BE2C (cell line): Measurements from ENCODE around the gene PSG11.
"Not testable (repeated sequence)": the region's sequence is repeated elsewhere in the genome, so short reads cannot be mapped to it uniquely, and the experiment has no call there.

ENCODE experiments used
- DNase-seq: peaks from one replicate; pipeline ENCODE4 v3.0.0-alpha.2; 2020
- H3K27me3 ChIP-seq: fragments of 250-450 bp; sonication (Bioruptor Pico); 2 replicates; pipeline ENCODE4 v1.5.1; 2020; ENCODE audit warnings: mild to moderate bottlenecking
- H3K36me3 ChIP-seq: fragments of 250-450 bp; sonication (Bioruptor Pico); 2 replicates; pipeline ENCODE4 v1.5.1; 2020; ENCODE audit warnings: mild to moderate bottlenecking
- H3K4me1 ChIP-seq: fragments of 250-450 bp; sonication (Bioruptor Pico); 2 replicates; pipeline ENCODE4 v1.5.1; 2020
- H3K4me3 ChIP-seq: 2 replicates; pipeline ENCODE4 v1.5.1; 2011; ENCODE audit warnings: low read depth, low read length
- H3K9me3 ChIP-seq: fragments of 250-450 bp; sonication (Bioruptor Pico); 2 replicates; pipeline ENCODE4 v1.5.1; 2020
- CTCF ChIP-seq: IDR thresholded peaks from 2 replicates; pipeline ENCODE4 v1.5.1; 2012; ENCODE audit warnings: mild to moderate bottlenecking, low read depth, low read length

Gene PSG11

GRCh38 chr19:43019588-43019987, 6.7 kb downstream of the PSG11 start:
- not testable (repeated sequence) for H3K9me3 ChIP-seq, DNase-seq, H3K4me1 ChIP-seq, H3K36me3 ChIP-seq, H3K4me3 ChIP-seq, H3K27me3 ChIP-seq

- H3K4me1 ChIP-seq, H3K9me3 ChIP-seq, H3K36me3 ChIP-seq, H3K27me3 ChIP-seq, H3K4me3 ChIP-seq, DNase-seq: not testable (repeated sequence)
Observed at GRCh38 chr19:43005841-43006240, 20.4 kb downstream of the PSG11 start.

DNA sequence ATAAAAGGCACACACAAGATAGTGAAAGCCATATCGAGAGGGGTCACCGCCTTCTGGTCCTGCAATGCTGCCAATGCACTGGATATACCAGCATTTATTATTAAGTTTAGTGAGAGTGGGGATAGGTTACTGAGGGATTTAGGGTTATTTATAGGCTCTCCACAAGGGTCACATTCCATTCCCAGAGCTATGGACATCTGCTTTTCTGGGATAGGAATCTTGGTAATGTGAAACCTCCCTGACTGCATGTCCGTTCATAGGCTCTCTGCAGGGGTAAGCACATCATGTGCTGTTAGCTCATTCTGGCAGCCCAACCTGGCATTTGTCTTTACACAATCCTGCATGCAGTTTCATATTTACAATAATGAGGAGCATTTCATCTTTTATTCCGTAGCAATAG, 21.4 kb downstream of the PSG11 start:
- not testable (repeated sequence) for H3K9me3 ChIP-seq, DNase-seq, H3K36me3 ChIP-seq, H3K4me1 ChIP-seq, H3K27me3 ChIP-seq, H3K4me3 ChIP-seq

DNA sequence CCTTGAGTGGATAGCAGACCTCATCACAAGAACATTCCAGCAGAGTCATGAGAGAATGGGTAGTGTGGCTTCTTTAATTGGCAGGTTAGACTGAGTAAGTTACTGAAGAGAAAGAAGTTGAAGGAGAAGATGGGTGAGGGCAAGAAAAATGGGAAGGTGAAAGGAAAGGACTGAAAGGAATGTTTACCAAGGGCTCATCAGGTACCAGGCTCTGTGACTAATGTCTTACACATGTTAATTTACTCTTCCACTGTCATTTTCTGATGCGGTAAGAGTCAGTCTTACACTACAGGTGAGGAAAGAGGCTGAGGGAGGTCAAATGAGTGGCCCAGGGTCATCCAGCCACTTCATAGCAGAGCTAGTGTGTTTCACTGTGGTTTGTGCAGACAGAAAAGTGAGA, 22.6 kb downstream of the PSG11 start:
- not testable (repeated sequence) for DNase-seq, H3K27me3 ChIP-seq

GRCh38 chr19:43002948-43003347, 23.3 kb downstream of the PSG11 start:
- H3K9me3 ChIP-seq, H3K4me1 ChIP-seq, H3K4me3 ChIP-seq, H3K27me3 ChIP-seq, DNase-seq, H3K36me3 ChIP-seq: not testable (repeated sequence)

More for the DNA sequence above, 22.6 kb downstream of the PSG11 start:
- not testable (repeated sequence) for H3K36me3 ChIP-seq, H3K4me3 ChIP-seq, H3K4me1 ChIP-seq, H3K9me3 ChIP-seq

- H3K27me3 ChIP-seq, H3K4me1 ChIP-seq, DNase-seq, H3K36me3 ChIP-seq, H3K4me3 ChIP-seq, H3K9me3 ChIP-seq: not testable (repeated sequence)
Observed at GRCh38 chr19:42996161-42996560, 30.1 kb downstream of the PSG11 start.

- H3K4me1 ChIP-seq, H3K9me3 ChIP-seq, H3K36me3 ChIP-seq, H3K4me3 ChIP-seq, DNase-seq, H3K27me3 ChIP-seq: not testable (repeated sequence)
Observed at GRCh38 chr19:42992029-42992604, 34.2 kb downstream of the PSG11 start.

DNA sequence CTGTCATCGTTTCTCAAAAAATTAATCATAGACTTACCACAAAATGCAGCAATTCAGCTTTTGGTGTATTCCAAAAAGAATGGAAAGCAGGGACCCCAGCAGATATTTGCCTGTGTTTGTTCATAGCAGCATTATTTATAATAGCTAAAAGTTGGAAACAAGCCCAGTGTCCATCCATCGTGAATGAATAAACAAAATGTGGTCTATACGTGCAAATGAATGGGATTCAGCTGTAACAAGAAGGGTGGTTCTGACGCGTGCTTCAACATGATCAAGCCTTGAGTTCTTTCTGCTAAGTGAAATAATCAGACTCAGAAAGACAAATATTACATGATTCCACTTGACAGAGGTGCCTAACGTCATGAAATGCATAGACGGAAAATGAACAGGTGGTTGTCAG, 36.4 kb downstream of the PSG11 start:
- no peaks in the 10 kb centered on the region for H3K9me3 ChIP-seq
- H3K4me1 ChIP-seq: no peaks in the 10 kb centered on the region
- TF ChIP-seq CTCF: no peak
- no peak for DNase-seq
- H3K4me3 ChIP-seq: no peak overlapping the region
- no peaks in the 10 kb centered on the region for H3K36me3 ChIP-seq
- H3K27me3 ChIP-seq: no peaks in the 10 kb centered on the region

DNA sequence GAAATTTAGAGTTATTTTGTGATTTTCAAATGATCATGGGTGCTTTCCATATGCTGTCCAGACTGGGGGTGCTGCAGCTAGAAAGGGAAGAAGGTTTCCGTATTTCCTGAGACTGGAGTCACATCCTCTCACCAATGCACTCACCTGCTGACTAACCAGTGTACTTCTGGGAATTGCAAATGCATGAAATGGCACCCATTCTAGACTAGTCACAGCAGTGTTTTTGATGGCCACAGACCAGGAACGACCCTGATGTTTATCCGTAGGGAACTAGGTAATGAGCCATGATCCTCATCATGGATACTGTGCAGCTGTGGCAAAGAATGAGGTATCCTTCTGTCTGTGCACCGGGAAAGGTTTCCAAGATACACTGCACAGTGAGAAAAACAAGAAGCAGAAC, 37.1 kb downstream of the PSG11 start:
- H3K36me3 ChIP-seq, DNase-seq, H3K27me3 ChIP-seq, H3K9me3 ChIP-seq, H3K4me1 ChIP-seq, H3K4me3 ChIP-seq: not testable (repeated sequence)

DNA sequence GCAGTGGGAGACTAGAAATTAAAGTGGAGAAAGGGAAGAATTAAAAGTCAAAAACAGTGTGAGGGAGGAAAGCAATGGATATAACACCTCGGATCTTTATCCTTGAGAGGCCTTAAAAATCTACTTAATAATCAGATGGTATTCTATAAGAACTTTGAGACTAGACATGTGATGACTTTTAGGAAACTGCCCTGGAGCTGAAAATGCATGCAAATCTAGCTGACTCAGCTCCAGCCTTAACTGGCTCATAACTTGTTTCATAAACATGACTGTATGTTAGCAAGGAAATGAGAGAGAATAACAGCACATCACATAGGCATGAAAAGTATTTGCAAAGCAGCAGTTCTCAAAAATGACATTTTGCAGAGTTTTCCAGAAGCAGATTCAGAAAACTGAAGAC, 38.1 kb downstream of the PSG11 start:
- not testable (repeated sequence) for DNase-seq, H3K27me3 ChIP-seq, H3K36me3 ChIP-seq, H3K4me1 ChIP-seq, H3K9me3 ChIP-seq, H3K4me3 ChIP-seq

GRCh38 chr19:42985588-42985987, 40.7 kb downstream of the PSG11 start:
- no peaks in the 10 kb centered on the region for H3K4me1 ChIP-seq
- no peaks in the 10 kb centered on the region for H3K9me3 ChIP-seq
- no peak overlapping the region for H3K4me3 ChIP-seq
- TF ChIP-seq CTCF: no peak
- H3K36me3 ChIP-seq: no peaks in the 10 kb centered on the region
- DNase-seq: no peak
- no peaks in the 10 kb centered on the region for H3K27me3 ChIP-seq

DNA sequence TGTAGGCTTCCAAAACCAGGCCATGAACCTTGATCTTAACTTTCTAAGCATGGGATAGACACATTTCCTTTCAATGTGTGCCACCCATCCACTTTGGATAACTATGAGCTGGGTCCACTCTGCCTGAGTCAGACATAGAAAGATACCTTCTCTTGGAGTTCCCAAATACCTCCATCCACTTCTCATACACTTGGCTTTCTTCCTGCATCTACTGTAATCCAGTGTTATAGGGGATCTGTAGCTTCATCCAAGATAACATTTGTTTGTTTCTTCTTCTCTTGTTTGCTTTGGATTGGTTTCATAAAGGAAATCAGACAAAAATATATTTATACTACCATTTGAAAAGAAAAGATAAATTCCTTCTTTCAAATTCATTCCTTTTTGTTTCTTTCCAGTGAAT, 44.2 kb downstream of the PSG11 start:
- not testable (repeated sequence) for H3K9me3 ChIP-seq, H3K4me3 ChIP-seq, H3K4me1 ChIP-seq, H3K36me3 ChIP-seq, H3K27me3 ChIP-seq, DNase-seq

GRCh38 chr19:42971451-42971850, 54.8 kb downstream of the PSG11 start:
- not testable (repeated sequence) for H3K4me1 ChIP-seq, H3K36me3 ChIP-seq, H3K27me3 ChIP-seq, DNase-seq, H3K9me3 ChIP-seq, H3K4me3 ChIP-seq
